Activated CD8-positive, alpha-beta T cell treated with anti-CD3 and anti-CD28 coated beads, Interleukin-2, amount 10 ng/mL, durations not matched to agents 7 days and 5 days (primary cell): ENCODE measurements around the gene MRGPRX3. TPM values are rescaled to one million over a fixed set of nuclear protein-coding genes. Genes with fewer than 3 reads are reported as not detected.

Experiments used
- ATAC-seq: fragments of 150-1000 bp; cut with Tn5 transposase; one replicate; pipeline ENCODE4 v1.10.0; 2021; ENCODE audit warnings: moderate library complexity
- CTCF ChIA-PET: fragments of 350-600 bp; sonication (Branson Sonifier 250); formaldehyde crosslinking; loops from one replicate; lab custom pipeline; 2021; ENCODE audit warnings: antibody characterized with exemption; lab: Charles Lee
- POLR2A ChIA-PET: fragments of 350-600 bp; sonication (Branson Sonifier 250); formaldehyde crosslinking; loops from one replicate; lab custom pipeline; 2021; ENCODE audit warnings: antibody characterized with exemption; lab: Charles Lee
- DNase-seq: peaks from one replicate; pipeline ENCODE4 v3.0.0-alpha.2; 2020
- H3K27ac Mint-ChIP-seq: one replicate; pipeline ENCODE4 v1.8.0; 2021; ENCODE audit warnings: mild to moderate bottlenecking, mixed read lengths
- H3K27me3 Mint-ChIP-seq: one replicate; pipeline ENCODE4 v1.8.0; 2021; ENCODE audit warnings: low read depth, mixed read lengths
- H3K36me3 Mint-ChIP-seq: one replicate; pipeline ENCODE4 v1.8.0; 2021; ENCODE audit warnings: low read depth, mixed read lengths
- H3K4me1 Mint-ChIP-seq: one replicate; pipeline ENCODE4 v1.8.0; 2021; ENCODE audit warnings: low read depth, mixed read lengths
- H3K4me3 Mint-ChIP-seq: one replicate; pipeline ENCODE4 v1.8.0; 2021; ENCODE audit warnings: mild to moderate bottlenecking, mixed read lengths
- H3K9me3 Mint-ChIP-seq: one replicate; pipeline ENCODE4 v1.8.0; 2022; ENCODE audit warnings: mixed read lengths; ENCODE audit not compliant: insufficient read depth
- total RNA-seq, 2 experiments: library from RNA; stranded (reverse); gene quantifications; one replicate each; pipeline ENCODE4 v1.2.3, GENCODE V29; 2021

The MRGPRX3 gene
- total RNA-seq = not detected

- DNase-seq = no peak
- CTCF ChIA-PET = no interaction called here
- no peak for ATAC-seq
- Mint-ChIP-seq H3K4me3 (no peak within 1 kb of the TSS), H3K27me3 (peaks cover 27% of the 10 kb centered on the region), H3K9me3 (no peaks in the 10 kb centered on the region), H3K27ac (no peak within 1 kb of the TSS), H3K4me1 (no peaks in the 10 kb centered on the region), H3K36me3 (no peaks in the 10 kb centered on the region)
- POLR2A ChIA-PET = no interaction called here
Measured at GRCh38 chr11:18132341-18132740, at the start of gene MRGPRX3. Gene MRGPRX3, plus strand, starts transcription at chr11:18132571. Its CDS starts 4,632 bp downstream, at chr11:18137203.

- no peak for DNase-seq
- no peak for ATAC-seq
- no peaks in the 10 kb centered on the region for H3K4me1 Mint-ChIP-seq
- H3K36me3 Mint-ChIP-seq = peaks cover 43% of the 10 kb centered on the region
- POLR2A ChIA-PET = no interaction called here
- CTCF ChIA-PET = interaction anchor here (0.9 kb wide), 1 partner anchor 22 kb away, joined by 3 read pairs; no protein-coding TSS in a partner anchor
- no peaks in the 10 kb centered on the region for H3K27me3 Mint-ChIP-seq
- no peak overlapping the region for H3K4me3 Mint-ChIP-seq
- no peaks in the 10 kb centered on the region for H3K9me3 Mint-ChIP-seq
- no peak overlapping the region for H3K27ac Mint-ChIP-seq
Measured at GRCh38 chr11:18088366-18088765, 44.0 kb upstream of the MRGPRX3 start.

DNA sequence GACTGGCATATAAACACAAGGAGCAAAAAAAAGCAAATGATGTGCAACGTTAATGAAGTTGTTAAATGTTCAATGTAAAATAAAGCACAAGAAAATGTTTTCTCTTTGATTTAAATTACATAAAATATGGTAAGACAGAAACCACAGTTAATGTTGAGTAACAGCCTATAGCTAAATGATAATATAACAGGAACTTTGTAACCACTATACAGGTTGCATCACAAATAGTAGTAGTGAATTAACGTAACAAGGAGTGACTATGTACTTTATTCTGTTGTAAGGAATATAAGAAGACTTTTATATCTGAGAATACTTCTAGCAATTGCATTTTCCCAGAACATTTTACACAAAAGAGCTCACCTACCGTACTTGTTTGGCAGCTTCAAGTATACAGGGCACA, 43.4 kb upstream of the MRGPRX3 start:
- H3K27ac Mint-ChIP-seq = no peak overlapping the region
- H3K4me1 Mint-ChIP-seq = no peaks in the 10 kb centered on the region
- POLR2A ChIA-PET = no interaction called here
- H3K4me3 Mint-ChIP-seq = no peak overlapping the region
- DNase-seq (no peak), ATAC-seq (no peak)
- CTCF ChIA-PET = interaction anchor here (0.8 to 2.6 kb wide), 5 partner anchors 9 to 26 kb away, joined by 3 to 14 read pairs (median 4); partner anchors contain the start of gene SAAL1
- H3K27me3 Mint-ChIP-seq = no peaks in the 10 kb centered on the region
- peaks cover 45% of the 10 kb centered on the region for H3K36me3 Mint-ChIP-seq
- no peaks in the 10 kb centered on the region for H3K9me3 Mint-ChIP-seq

- ChIA-PET POLR2A (no interaction called here), CTCF (interaction anchor here (1.4 kb wide), 1 partner anchor 630 kb away, joined by 5 read pairs; no protein-coding TSS in a partner anchor)
- Mint-ChIP-seq H3K4me1 (no peaks in the 10 kb centered on the region), H3K4me3 (no peak overlapping the region), H3K27ac (no peak overlapping the region), H3K9me3 (no peaks in the 10 kb centered on the region), H3K27me3 (no peaks in the 10 kb centered on the region), H3K36me3 (peaks cover 57% of the 10 kb centered on the region)
- no peak for ATAC-seq
- no peak for DNase-seq
Measured at GRCh38 chr11:18091731-18092130, 40.6 kb upstream of the MRGPRX3 start.

DNA sequence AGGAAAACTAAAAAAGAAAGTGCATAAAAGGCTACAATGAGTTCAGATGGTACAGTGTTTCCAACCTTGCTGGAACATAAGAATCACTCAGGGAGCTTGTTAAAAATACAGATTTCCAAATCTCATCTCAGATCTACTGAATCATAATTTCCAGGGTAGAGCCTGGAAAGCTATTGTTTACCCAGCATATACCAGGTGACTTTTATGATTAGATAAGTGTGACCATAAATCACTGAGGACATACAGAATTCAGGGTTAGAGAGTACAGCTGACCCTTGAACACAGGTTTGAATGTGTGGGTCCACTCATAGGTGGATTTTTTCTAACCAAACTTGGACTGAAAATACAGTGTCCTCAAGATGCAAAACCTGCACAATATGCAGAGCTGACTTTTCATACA, 38.4 kb upstream of the MRGPRX3 start:
- ATAC-seq = no peak
- DNase-seq = no peak
- no peak overlapping the region for H3K27ac Mint-ChIP-seq
- peaks cover 45% of the 10 kb centered on the region for H3K36me3 Mint-ChIP-seq
- CTCF ChIA-PET = interaction anchor here (0.7 to 1.8 kb wide), 3 partner anchors 9 to 17 kb away, joined by 3 to 6 read pairs (median 4); partner anchors contain the start of gene SAAL1
- H3K9me3 Mint-ChIP-seq = no peaks in the 10 kb centered on the region
- no peaks in the 10 kb centered on the region for H3K4me1 Mint-ChIP-seq
- H3K4me3 Mint-ChIP-seq = no peak overlapping the region
- no peaks in the 10 kb centered on the region for H3K27me3 Mint-ChIP-seq
- POLR2A ChIA-PET = interaction anchor here (0.7 kb wide), 1 partner anchor 12 kb away, joined by 3 read pairs; the partner anchor contains the start of gene SAAL1

DNA sequence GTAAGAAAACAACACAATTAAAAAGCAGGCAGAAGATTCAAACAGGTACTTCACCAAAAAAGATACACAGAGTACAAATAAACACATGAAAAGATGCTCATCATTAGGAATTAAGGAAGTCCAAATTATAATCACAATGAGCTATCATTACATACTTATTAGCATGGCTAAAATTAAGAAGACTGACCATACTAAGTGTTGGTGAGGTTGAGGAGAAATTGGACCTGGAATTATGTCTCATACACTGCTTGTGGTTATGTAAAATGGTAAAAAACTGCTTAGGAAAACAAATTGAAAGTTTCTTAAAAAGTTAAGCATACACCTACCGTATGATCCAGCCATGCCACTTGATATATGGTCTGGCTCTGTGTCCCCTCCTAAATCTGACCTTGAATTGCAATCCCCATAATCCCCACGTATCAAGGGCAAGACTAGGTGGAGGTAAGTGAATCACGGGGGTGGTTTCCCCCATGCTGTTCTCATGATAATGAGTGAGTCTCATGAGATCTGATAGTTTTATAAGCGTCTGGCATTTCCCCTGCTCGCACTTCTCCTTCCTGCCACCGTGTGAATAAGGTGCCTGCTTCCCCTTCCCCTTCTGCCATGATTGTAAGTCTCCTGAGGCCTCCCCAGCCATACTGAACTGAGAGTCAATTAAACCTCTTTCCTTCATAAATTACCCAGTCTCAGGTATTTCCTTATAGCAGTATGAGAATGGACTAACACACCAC, 31.3 kb upstream of the MRGPRX3 start:
- DNase-seq = no peak
- Mint-ChIP-seq H3K4me3 (no peak overlapping the region), H3K36me3 (peaks cover 38% of the 10 kb centered on the region), H3K4me1 (peaks cover 24% of the 10 kb centered on the region), H3K9me3 (no peaks in the 10 kb centered on the region), H3K27me3 (no peaks in the 10 kb centered on the region), H3K27ac (no peak overlapping the region)
- no peak for ATAC-seq
- ChIA-PET POLR2A (no interaction called here), CTCF (no interaction called here)

- H3K36me3 Mint-ChIP-seq = peaks cover 26% of the 10 kb centered on the region
- H3K4me3 Mint-ChIP-seq = peak overlapping the region; percentile 94
- peak overlapping the region; percentile 91 for H3K27ac Mint-ChIP-seq
- peaks cover 8% of the 10 kb centered on the region for H3K27me3 Mint-ChIP-seq
- no peak for DNase-seq
- CTCF ChIA-PET = interaction anchor here (1.1 to 3.1 kb wide), 19 partner anchors 10 to 658 kb away, joined by 3 to 27 read pairs (median 6); partner anchors contain the start of gene SERGEF
- ATAC-seq = no peak
- peaks cover 27% of the 10 kb centered on the region for H3K4me1 Mint-ChIP-seq
- no peaks in the 10 kb centered on the region for H3K9me3 Mint-ChIP-seq
- POLR2A ChIA-PET = interaction anchor here (1.6 kb wide), 1 partner anchor 10 kb away, joined by 4 read pairs; no protein-coding TSS in a partner anchor
Measured at GRCh38 chr11:18105086-18105801, 27.1 kb upstream of the MRGPRX3 start.

DNA sequence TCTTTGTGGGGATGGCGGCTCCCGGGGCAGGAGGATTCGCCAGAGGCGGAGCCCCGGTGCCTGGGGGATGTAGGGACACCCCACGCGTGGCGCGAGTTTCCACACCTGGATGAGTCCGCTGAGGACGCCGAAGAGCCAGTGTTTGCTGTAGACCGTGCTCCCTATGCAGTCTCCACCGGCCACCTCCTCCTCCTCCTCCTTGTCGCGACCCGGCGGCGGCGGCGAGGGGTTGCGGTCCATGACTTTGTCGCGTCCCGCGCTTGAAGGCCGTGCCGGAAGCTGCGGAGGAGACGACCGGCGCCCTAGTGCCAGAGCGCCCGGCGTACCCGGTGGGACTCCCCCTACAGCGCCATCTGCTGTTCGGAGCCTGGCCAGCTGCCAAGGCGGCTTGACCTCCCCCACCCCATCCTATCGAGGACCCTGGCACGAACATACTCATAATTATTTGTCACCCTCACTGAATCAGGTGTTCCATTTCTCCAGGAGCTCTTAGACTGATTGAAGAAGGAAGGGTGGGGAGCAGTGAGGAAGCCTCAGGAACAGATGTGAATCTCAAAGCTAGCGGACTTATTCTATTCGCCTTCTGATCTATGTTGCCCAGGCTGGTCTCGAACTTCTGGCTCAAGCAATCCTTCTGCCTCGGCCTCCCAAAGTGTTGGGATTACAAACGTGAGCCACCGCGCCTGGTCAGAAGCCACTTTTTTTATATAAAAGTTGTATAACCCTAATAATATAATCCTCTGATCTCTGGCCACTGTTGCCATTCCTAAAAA, 26.4 kb upstream of the MRGPRX3 start, which contains the start of gene SAAL1:
Gene SAAL1, minus strand, starts transcription at position 281 of the 773 bp plus-strand sequence. Its CDS starts 41 bp downstream, at position 240.
- ChIA-PET POLR2A (interaction anchor here (0.6 to 1.7 kb wide), 7 partner anchors 10 to 420 kb away, joined by 3 to 6 read pairs (median 4); partner anchors contain the start of genes SERGEF and TSG101), CTCF (interaction anchor here (0.6 to 2.5 kb wide), 29 partner anchors 9 to 696 kb away, joined by 3 to 27 read pairs (median 4); partner anchors contain the start of genes SERGEF and TSG101)
- Mint-ChIP-seq H3K9me3 (no peaks in the 10 kb centered on the region), H3K27ac (peak within 1 kb of the TSS; percentile 91), H3K4me1 (peaks cover 26% of the 10 kb centered on the region), H3K27me3 (peaks cover 14% of the 10 kb centered on the region), H3K36me3 (peaks cover 25% of the 10 kb centered on the region), H3K4me3 (peak within 1 kb of the TSS; percentile 94)
- ATAC-seq = peak; percentile 98
- DNase-seq = peak; percentile 93

DNA sequence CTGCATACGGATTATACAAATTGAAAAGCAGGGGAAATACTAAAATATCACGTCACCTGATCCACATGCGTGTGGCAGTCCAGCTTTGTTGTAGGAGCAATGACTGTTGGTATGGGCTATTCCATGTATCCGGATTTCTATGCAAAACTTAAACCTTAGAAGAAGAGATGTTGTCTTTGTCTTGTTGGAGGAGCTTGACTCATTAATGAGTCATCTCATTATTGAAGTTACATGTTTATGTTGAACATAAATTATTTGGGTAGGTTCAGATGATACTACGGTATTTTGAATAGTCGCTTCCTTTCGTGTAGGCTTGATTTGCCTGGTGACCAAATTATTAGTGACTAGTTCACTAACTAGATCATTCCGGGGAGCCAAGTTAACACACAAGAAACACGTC, 25.7 kb upstream of the MRGPRX3 start:
- H3K36me3 Mint-ChIP-seq = peaks cover 18% of the 10 kb centered on the region
- no peak for ATAC-seq
- peaks cover 26% of the 10 kb centered on the region for H3K4me1 Mint-ChIP-seq
- no peak overlapping the region for H3K27ac Mint-ChIP-seq
- DNase-seq = no peak
- no peaks in the 10 kb centered on the region for H3K9me3 Mint-ChIP-seq
- ChIA-PET CTCF (interaction anchor here (0.6 to 2.5 kb wide), 29 partner anchors 9 to 695 kb away, joined by 3 to 27 read pairs (median 4); partner anchors contain the start of genes SERGEF and TSG101), POLR2A (interaction anchor here (0.9 to 1.7 kb wide), 4 partner anchors 9 to 420 kb away, joined by 3 to 6 read pairs (median 4); partner anchors contain the start of gene TSG101)
- H3K27me3 Mint-ChIP-seq = peaks cover 16% of the 10 kb centered on the region
- H3K4me3 Mint-ChIP-seq = peak overlapping the region; percentile 94

DNA sequence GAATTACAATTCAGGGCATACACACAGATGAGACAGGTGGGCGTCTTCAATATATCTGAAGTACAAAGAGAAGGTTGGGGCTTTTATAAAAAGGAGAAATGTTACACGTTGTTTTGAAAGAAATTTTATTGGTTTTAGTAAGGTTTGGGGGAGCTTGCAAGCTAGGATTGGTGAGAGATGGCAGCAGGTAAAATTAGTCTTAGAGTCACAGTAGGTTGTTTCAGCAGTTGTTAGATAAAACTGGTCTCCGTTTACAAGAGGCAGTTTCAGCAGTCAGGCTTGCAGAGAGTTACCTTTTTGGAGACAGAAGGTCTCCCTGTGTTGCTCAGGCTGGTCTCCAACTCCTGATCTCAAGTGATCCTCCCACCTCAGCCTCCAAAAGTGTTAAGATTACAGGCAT, 24.1 kb upstream of the MRGPRX3 start:
- Mint-ChIP-seq H3K27ac (no peak overlapping the region), H3K36me3 (peaks cover 3% of the 10 kb centered on the region), H3K9me3 (no peaks in the 10 kb centered on the region), H3K4me3 (peak overlapping the region; percentile 15), H3K4me1 (peaks cover 22% of the 10 kb centered on the region), H3K27me3 (peaks cover 25% of the 10 kb centered on the region)
- CTCF ChIA-PET = no interaction called here
- ATAC-seq (no peak), DNase-seq (no peak)
- POLR2A ChIA-PET = no interaction called here

DNA sequence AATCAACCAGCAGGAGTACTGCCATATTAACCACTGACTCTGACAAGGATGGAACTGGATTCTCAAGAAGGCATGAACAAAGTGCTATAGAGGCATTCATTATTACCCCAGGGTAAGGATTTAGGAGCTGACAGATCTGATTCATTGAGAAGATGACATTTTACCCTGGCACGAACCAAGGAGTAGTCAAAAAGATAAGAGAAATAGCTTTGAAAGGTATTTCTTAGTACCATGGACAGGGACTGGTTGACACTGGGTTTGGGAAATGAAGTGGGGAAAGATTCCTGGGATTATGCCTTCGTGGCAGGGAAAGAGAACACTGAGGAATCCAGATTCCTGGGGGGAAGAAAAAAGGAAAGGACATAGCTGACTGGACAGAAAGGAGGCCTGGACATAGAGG, 21.4 kb upstream of the MRGPRX3 start:
- H3K27ac Mint-ChIP-seq = no peak overlapping the region
- no peaks in the 10 kb centered on the region for H3K9me3 Mint-ChIP-seq
- DNase-seq = no peak
- no peaks in the 10 kb centered on the region for H3K36me3 Mint-ChIP-seq
- H3K4me3 Mint-ChIP-seq = no peak overlapping the region
- POLR2A ChIA-PET = no interaction called here
- H3K4me1 Mint-ChIP-seq = peaks cover 7% of the 10 kb centered on the region
- CTCF ChIA-PET = interaction anchor here (0.8 to 1.2 kb wide), 5 partner anchors 17 to 620 kb away, joined by 3 to 6 read pairs (median 3); no protein-coding TSS in a partner anchor
- peaks cover 37% of the 10 kb centered on the region for H3K27me3 Mint-ChIP-seq
- ATAC-seq = no peak
